Germinal center (tissue), 1 donor: ENCODE data around the gene LOXHD1.

Experiments
- DNase-seq: peaks from one replicate; pipeline ENCODE4 v3.0.0; 2012; ENCODE audit warnings: mixed read lengths, low spot score

The LOXHD1 gene

GRCh38 chr18:46672062-46672970 lies 15.3 kb upstream of the LOXHD1 start:
- DNase-seq, result no peak

DNA sequence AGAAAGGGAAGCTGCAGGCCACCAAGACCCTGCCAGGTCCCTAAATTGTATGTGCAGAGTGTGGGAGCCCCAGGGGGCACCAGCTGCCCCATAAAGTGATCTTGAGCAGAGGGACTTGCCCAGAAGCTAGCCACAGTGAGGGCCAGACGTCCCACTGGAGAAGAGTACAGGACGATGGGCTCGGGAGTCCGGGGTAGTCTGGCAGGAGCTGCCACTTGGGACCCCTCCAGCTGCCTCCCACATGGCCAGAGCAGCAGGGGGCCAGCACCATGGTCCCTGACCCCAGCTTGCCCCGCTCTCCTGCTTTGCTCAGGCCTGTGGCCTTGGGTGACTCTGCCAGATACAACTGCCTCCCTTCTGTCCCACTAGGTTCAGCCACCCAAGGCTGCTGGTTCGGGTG lies 11.7 kb upstream of the LOXHD1 start:
- no peak for DNase-seq

DNA sequence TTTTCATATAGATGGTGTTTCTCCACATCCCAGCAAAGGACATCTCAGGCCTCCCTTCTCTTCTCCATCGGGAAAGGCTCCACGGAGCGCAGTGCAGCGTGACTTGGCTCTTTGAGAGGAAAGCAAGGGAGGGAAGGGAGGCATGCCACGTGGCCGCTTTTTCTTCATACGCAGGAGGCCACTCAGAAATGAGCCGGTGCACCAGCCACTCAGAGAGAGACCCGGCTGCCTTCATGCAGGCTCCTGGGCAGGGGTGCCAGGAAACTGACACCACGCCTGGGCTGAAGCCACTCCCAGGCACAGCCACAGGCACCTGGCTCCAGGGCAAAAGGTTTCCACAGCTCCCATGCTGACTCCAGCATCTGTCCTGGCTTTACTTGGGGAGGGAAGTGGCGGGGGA lies 11.1 kb upstream of the LOXHD1 start:
- DNase-seq, result no peak

- no peak for DNase-seq
Observed at GRCh38 chr18:46663539-46663938, 6.5 kb upstream of the LOXHD1 start.

DNA sequence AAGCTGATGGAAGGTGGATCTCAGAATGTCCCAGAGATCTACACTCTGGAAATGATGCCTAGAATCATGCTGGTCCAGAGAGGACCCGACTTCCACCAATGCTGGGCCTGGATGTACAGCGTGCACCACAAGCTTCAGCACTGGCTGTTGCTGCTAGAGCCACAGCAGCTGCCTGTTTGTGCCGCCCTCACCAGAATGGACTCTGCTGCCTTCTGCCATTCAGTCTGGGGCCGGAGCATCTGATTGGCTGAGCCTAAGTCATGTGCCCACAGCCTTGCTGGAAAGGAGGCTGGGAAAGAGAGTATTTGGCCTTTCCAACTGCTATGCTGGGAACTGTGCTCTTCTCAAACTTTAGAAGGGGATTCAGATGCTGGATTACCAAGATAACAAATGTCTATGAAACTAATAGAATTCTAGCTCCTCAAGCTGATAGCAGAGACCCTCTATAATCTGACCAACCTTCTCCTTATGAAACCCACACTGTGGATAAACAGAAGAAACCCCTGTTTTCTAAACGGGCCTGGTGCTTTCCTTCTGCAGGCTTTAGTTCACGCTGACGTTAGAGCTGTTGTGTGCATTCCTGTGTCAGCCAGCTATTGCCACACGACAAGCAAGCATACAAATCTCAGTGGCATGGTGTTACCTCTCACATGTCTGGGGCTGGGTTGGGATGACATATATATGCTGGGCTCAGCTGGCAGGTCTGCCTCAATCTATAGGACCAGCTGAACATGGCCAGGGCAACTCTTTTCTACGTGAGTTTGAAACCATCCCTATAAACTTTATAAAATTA lies 4.1 kb upstream of the LOXHD1 start:
- no peak for DNase-seq

DNA sequence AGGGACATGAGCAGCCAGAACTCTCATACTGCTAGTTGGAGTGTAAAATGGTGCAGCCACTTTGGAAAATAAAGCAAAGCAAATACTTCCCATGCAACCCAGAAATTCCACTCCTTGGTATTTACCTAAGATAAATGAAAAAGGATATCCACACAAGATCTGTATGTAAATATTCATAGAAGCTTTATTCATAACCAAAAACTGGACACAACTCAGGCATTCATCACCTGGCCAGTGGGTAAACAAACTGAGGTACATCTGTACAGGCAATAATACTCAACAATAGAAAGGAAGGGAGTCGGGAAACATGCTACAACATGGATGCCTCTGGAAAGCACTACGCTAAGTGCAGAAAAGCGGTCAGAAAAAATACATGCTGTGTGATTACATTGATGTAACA lies 2.5 kb upstream of the LOXHD1 start:
- no peak for DNase-seq

GRCh38 chr18:46656326-46657114 lies 500 bp downstream of the LOXHD1 start:
- DNase-seq, result no peak

DNA sequence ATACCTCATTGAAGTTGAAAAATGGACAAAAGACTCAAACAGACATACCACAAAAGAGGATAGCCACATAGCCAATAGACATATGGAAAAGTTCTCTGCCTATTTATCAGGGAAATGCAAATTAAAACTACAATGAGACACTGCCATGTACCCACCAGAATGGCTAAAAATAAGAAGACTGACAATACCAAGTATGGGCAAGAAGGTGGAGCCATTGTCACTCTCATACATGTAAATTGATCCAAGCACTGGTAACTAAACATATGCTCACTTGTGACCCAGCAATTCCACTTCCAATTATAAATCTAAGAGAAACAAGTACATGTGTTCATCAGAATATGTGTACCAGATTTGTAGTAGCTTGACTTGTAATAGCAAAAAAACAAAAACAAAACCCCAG lies 4.6 kb downstream of the LOXHD1 start:
- no peak for DNase-seq

- DNase-seq, result no peak
Observed at GRCh38 chr18:46650681-46651080, 6.3 kb downstream of the LOXHD1 start.

GRCh38 chr18:46649071-46649862 lies 7.8 kb downstream of the LOXHD1 start:
- no peak for DNase-seq

- no peak for DNase-seq
Observed at GRCh38 chr18:46646468-46646867, 10.6 kb downstream of the LOXHD1 start.

- no peak for DNase-seq
Observed at GRCh38 chr18:46642561-46642960, 14.5 kb downstream of the LOXHD1 start.

GRCh38 chr18:46641917-46642316 lies 15.1 kb downstream of the LOXHD1 start:
- DNase-seq, result no peak

DNA sequence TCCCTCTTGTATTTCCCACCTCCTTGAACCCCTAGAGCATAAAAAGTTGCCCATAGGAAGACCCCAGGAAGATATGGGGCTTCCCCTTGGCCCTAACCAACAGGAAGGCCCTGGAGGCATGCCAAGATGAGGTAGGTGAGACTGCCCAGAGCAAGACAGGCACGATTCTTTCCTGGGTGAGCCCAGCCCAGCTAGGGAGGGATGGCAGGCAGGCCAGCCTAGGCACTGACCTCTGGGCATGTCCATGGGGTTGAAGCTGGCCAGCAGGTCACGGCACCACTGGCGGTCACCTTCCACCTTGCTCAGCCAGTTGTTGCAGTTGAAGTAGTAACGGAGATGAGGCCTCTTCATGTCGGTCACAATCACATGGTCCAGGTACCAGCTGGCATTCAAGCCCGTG lies 17.6 kb downstream of the LOXHD1 start:
- no peak for DNase-seq

DNA sequence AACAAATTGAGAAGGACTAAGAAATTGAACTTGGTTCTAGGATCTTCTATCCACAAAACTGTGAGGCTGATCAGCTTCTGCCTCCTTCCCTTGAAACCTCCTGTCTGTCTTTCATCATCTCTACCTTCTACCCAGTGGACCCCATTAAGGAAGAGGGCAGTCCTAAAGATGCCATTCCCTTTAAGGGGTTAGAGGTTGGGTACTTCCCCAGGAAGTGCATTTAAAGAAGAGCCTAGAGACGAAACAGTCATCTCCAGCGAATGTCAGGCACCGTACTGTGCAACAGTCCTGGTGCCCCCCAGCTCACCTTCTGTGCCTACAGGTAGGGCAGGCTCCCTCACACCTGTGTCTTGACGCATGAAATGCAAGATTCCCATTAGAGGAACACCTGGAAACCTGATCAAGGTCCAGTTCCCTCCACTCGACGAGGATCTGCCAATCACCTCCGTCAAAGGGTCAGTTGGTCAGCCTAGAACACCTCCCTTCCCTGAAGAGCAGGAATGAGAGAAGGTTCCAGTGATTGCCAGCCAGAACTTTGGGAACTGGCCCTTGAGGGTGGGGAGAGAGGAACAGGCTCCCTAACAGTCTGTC lies 20.9 kb downstream of the LOXHD1 start:
- DNase-seq, result no peak

DNA sequence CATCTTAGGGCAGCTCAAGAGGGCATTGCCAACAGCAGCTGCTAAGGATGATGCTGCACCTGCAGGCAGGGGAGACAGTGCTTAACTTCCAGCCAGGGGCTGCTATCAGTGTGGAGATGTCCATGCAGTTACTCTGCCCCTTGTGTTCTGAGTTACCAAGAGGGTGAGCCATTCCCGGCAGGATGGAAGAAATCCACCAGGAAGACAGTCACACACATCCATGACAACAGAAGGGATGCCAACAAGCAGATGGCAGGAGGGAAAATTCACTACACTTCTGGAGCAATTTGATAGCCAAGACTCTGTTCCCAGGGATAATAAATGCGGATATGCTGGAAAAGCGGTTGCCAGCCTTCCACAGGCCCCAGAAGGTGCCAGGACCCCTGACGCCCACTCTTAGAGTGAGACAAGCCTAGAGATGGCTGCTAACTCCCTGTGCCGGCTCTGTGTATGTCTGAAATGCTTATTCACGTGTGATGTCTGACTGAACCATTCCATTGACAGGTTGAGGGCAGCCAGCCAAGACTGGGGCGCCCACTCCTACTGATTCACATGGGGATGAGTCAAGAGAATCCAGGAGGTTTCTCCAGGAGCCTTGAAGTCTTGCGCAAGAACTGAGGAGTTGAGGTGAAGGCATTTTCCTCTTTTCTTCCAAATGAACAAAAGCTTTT lies 24.5 kb downstream of the LOXHD1 start:
- no peak for DNase-seq

GRCh38 chr18:46630991-46631390 lies 26.0 kb downstream of the LOXHD1 start:
- DNase-seq, result no peak

- DNase-seq, result no peak
Observed at GRCh38 chr18:46630160-46630559, 26.9 kb downstream of the LOXHD1 start.

DNA sequence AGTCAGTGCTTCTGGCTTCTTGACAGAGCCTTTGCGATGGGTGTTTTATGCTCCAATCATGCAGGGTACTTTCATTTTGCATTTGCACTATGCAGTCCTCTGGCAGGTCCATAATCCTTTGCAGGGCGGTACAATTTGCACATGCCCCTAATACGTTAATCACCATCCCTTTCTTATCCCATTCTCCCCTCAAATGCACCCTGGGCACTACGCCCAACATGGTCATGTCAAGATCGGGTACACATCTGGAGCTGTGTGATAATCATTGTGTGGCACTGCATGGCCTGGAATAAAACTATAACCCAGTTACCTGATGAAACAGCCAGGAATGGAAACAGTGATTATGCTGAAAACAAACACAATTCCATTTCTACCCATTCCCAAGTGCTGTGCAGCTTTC lies 27.7 kb downstream of the LOXHD1 start:
- no peak for DNase-seq

DNA sequence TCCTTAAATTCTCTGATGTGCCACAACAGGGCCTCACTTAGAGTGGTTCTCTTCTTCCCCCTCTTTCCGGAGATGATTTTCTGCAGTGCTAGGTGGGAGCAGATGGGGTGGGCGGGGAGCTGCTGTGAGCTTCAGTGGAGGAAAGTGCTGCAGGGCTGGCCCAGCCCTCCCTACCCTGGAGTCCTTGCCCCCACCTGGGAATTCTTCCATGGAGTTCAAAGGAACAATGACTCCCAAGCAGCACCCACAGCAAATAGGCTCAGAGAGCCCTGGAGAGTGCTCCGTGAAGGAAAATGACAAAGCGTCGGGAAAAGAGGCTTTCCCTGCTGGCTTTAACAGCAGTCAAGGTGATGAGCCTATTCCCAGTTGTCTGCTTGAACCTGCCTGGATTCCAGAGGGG lies 28.8 kb downstream of the LOXHD1 start:
- DNase-seq, result no peak

GRCh38 chr18:46627136-46627535 lies 29.9 kb downstream of the LOXHD1 start:
- no peak for DNase-seq
